Natural killer cell (primary cell): ENCODE measurements around the gene WDR90. TPM values are rescaled to one million over a fixed set of nuclear protein-coding genes. Genes with fewer than 3 reads are reported as not detected.

ENCODE experiments used
- ATAC-seq, 3 donors: fragments of 150-1000 bp in 2 of 3; fragments of 200-7000 bp in 1 of 3; cut with Tn5 transposase; 1 replicate in 1 of 3; 2 replicates in 2 of 3; pipeline ENCODE4 v1.10.0; 2021; ENCODE audit warnings: mild to moderate bottlenecking in 2 of 3, moderate library complexity in 2 of 3
- DNase-seq, 2 donors: peaks; one replicate each; pipeline versions ENCODE4 v3.0.0 to v3.0.0-alpha.2; 2013 to 2021; ENCODE audit warnings: mixed read lengths in 1 of 2
- H3K27ac ChIP-seq: one replicate; pipeline ENCODE4 v1.5.1; 2013; ENCODE audit warnings: mild to moderate bottlenecking, low read length
- H3K27me3 ChIP-seq: one replicate; pipeline ENCODE4 v1.6.1; 2013; ENCODE audit warnings: low read length; ENCODE audit not compliant: control insufficient read depth, insufficient read depth
- H3K36me3 ChIP-seq: one replicate; pipeline ENCODE4 v1.6.1; 2013; ENCODE audit warnings: low read length; ENCODE audit not compliant: control insufficient read depth, insufficient read depth
- H3K4me1 ChIP-seq: one replicate; pipeline ENCODE4 v1.6.1; 2013; ENCODE audit warnings: low read length; ENCODE audit not compliant: control insufficient read depth, insufficient read depth
- H3K4me3 ChIP-seq: one replicate; pipeline ENCODE4 v1.5.1; 2013; ENCODE audit warnings: low read length
- H3K9me3 ChIP-seq: one replicate; pipeline ENCODE4 v1.6.1; 2013; ENCODE audit warnings: low read length; ENCODE audit not compliant: control insufficient read depth, insufficient read depth
- H3K27ac Mint-ChIP-seq, 2 donors: one replicate each; pipeline ENCODE4 v1.8.0; 2022; ENCODE audit warnings: mild to moderate bottlenecking in 2 of 2, mixed read lengths in 2 of 2, moderate library complexity in 1 of 2
- H3K27me3 Mint-ChIP-seq, 2 donors: one replicate each; pipeline ENCODE4 v1.8.0; 2022; ENCODE audit warnings: low read depth in 2 of 2, mixed read lengths in 2 of 2
- H3K36me3 Mint-ChIP-seq: one replicate; pipeline ENCODE4 v1.8.0; 2022; ENCODE audit warnings: mixed read lengths
- H3K4me1 Mint-ChIP-seq, 2 donors: one replicate each; pipeline ENCODE4 v1.8.0; 2022; ENCODE audit warnings: mixed read lengths in 2 of 2
- H3K4me3 Mint-ChIP-seq: one replicate; pipeline ENCODE4 v1.8.0; 2022; ENCODE audit warnings: mild to moderate bottlenecking, moderate library complexity, mixed read lengths
- H3K9me3 Mint-ChIP-seq, 2 donors: one replicate each; pipeline ENCODE4 v1.8.0; 2022; ENCODE audit warnings: mixed read lengths in 2 of 2
- WGBS: methylation state at CpG from one replicate; pipeline ENCODE4 v1.1.7; 2013; ENCODE audit warnings: missing lambda C conversion rate; ENCODE audit not compliant: insufficient coverage; 5-methylcytosine and 5-hydroxymethylcytosine counted together
- intact Hi-C: fragments of 100-400 bp; cut with micrococcal nuclease; formaldehyde crosslinking; loops from one replicate; pipeline ENCODE4 v1.14.2; 2022
- total RNA-seq, 4 donors: library from RNA; stranded (reverse); fragments of 120-200 nt in 1 of 4; gene quantifications; one replicate each; pipeline versions ENCODE4 v1.2.3 to v1.2.4, GENCODE V29; 2013 to 2022
- TF ChIP-seq, protein P1 (sequence below): fragments of 200-600 bp; IDR thresholded peaks from one replicate; pipeline ENCODE4 v1.8.0; 2022; ENCODE audit warnings: antibody characterized with exemption

WDR90 gene
- total RNA-seq, 3 donors from 2014 or later (not counting 1 experiment from before 2014, with no cell fraction given): 16.7 to 22.8 (median 20.2) TPM

DNA sequence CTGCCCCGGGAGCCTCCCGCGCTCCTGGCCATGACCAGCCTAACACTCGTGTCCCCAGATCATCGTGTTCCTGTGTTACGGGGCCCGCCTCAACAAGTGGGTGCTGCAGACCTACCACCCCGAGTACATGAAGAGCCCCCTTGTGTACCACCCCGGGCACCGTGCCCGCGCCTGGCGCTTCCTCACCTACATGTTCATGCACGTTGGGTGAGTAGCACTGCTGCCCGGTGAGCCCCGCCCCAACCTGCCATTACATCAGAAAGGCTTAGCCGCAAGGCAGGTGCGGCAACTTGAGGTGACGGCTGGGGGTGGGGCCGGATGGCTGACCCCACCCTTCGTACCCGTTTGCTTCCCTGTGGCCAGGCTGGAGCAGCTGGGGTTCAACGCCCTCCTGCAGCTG is 27.7 kb downstream of the WDR90 start:
- TF ChIP-seq, protein P1, sequence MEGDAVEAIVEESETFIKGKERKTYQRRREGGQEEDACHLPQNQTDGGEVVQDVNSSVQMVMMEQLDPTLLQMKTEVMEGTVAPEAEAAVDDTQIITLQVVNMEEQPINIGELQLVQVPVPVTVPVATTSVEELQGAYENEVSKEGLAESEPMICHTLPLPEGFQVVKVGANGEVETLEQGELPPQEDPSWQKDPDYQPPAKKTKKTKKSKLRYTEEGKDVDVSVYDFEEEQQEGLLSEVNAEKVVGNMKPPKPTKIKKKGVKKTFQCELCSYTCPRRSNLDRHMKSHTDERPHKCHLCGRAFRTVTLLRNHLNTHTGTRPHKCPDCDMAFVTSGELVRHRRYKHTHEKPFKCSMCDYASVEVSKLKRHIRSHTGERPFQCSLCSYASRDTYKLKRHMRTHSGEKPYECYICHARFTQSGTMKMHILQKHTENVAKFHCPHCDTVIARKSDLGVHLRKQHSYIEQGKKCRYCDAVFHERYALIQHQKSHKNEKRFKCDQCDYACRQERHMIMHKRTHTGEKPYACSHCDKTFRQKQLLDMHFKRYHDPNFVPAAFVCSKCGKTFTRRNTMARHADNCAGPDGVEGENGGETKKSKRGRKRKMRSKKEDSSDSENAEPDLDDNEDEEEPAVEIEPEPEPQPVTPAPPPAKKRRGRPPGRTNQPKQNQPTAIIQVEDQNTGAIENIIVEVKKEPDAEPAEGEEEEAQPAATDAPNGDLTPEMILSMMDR: no peak
- WGBS: 79% methylated on average over 23 of the region's 23 CpGs
- ATAC-seq: no peak
- no peaks in the 10 kb centered on the region for H3K9me3 Mint-ChIP-seq
- no peak overlapping the region for H3K27ac Mint-ChIP-seq
- intact Hi-C loops: no loop called here
- Histone ChIP-seq H3K4me3 (no peak overlapping the region), H3K27me3 (peaks cover 3% of the 10 kb centered on the region), H3K27ac (no peak overlapping the region), H3K4me1 (peaks cover 42% of the 10 kb centered on the region), H3K9me3 (no peaks in the 10 kb centered on the region), H3K36me3 (peaks cover 22% of the 10 kb centered on the region)
- peaks cover 0 to 23% of the 10 kb centered on the region in 2 donors for H3K4me1 Mint-ChIP-seq
- no peak overlapping the region for H3K4me3 Mint-ChIP-seq
- no peaks in the 10 kb centered on the region for H3K27me3 Mint-ChIP-seq
- DNase-seq: peak in 1 of 2 donors; percentile 56
- no peaks in the 10 kb centered on the region for H3K36me3 Mint-ChIP-seq

GRCh38 chr16:677316-678190 is 28.4 kb downstream of the WDR90 start:
- no peak overlapping the region for H3K27ac Mint-ChIP-seq
- no peaks in the 10 kb centered on the region for H3K27me3 Mint-ChIP-seq
- H3K36me3 Mint-ChIP-seq: no peaks in the 10 kb centered on the region
- WGBS: 78% methylated on average over 57 of the region's 57 CpGs
- TF ChIP-seq, protein P1: no peak
- H3K36me3 ChIP-seq: peaks cover 25% of the 10 kb centered on the region
- H3K4me1 Mint-ChIP-seq: peaks cover 0 to 26% of the 10 kb centered on the region in 2 donors
- ATAC-seq: no peak
- H3K4me3 Mint-ChIP-seq: no peak overlapping the region
- no peak for DNase-seq
- no peak overlapping the region for H3K4me3 ChIP-seq
- H3K9me3 ChIP-seq: no peaks in the 10 kb centered on the region
- H3K27ac ChIP-seq: no peak overlapping the region
- peaks cover 3% of the 10 kb centered on the region for H3K27me3 ChIP-seq
- intact Hi-C loops: no loop called here
- H3K4me1 ChIP-seq: peaks cover 44% of the 10 kb centered on the region
- no peaks in the 10 kb centered on the region for H3K9me3 Mint-ChIP-seq

- TF ChIP-seq, protein P1: no peak
- Mint-ChIP-seq H3K4me1 (peaks cover 0 to 29% of the 10 kb centered on the region in 2 donors), H3K27ac (no peak overlapping the region), H3K9me3 (no peaks in the 10 kb centered on the region), H3K27me3 (no peaks in the 10 kb centered on the region), H3K36me3 (no peaks in the 10 kb centered on the region), H3K4me3 (peak overlapping the region; percentile 74)
- Histone ChIP-seq H3K9me3 (no peaks in the 10 kb centered on the region), H3K4me1 (peaks cover 52% of the 10 kb centered on the region), H3K4me3 (no peak overlapping the region), H3K27ac (no peak overlapping the region), H3K36me3 (peaks cover 20% of the 10 kb centered on the region), H3K27me3 (peaks cover 3% of the 10 kb centered on the region)
- WGBS: 74% methylated on average over 20 of the region's 21 CpGs
- ATAC-seq (no peak), DNase-seq (no peak)
- intact Hi-C loops: no loop called here
Observed at GRCh38 chr16:678209-678857, 29.2 kb downstream of the WDR90 start.
